Aorta (tissue), 5 donors: ENCODE measurements around the gene AP1G2. TPM values are rescaled to one million over a fixed set of nuclear protein-coding genes. Genes with fewer than 3 reads are reported as not detected.
"Not testable (repeated sequence)": the region's sequence is repeated elsewhere in the genome, so short reads cannot be mapped to it uniquely, and the experiment has no call there.

Experiments
- ATAC-seq: fragments of 200-7000 bp; cut with Tn5 transposase; one replicate; pipeline ENCODE4 v1.9.1; 2022; ENCODE audit warnings: moderate library complexity; ENCODE audit not compliant: low FRiP score
- DNase-seq, 2 donors: peaks; one replicate each; pipeline ENCODE4 v3.0.0-alpha.2; 2020
- H3K27ac ChIP-seq, 2 donors: one replicate each; pipeline ENCODE4 v1.5.1; 2013; ENCODE audit warnings: low read length in 2 of 2, mild to moderate bottlenecking in 2 of 2, moderate library complexity in 2 of 2, control low read depth in 1 of 2, inconsistent platforms in 1 of 2, low read depth in 1 of 2
- H3K27me3 ChIP-seq, 2 donors: one replicate each; pipeline ENCODE4 v1.6.1; 2013; ENCODE audit warnings: control low read depth in 1 of 2, low read length in 1 of 2, mild to moderate bottlenecking in 1 of 2, moderate library complexity in 1 of 2; ENCODE audit not compliant: insufficient read depth in 2 of 2, control insufficient read depth in 1 of 2
- H3K36me3 ChIP-seq, 2 donors: one replicate each; pipeline ENCODE4 v1.6.1; 2013; ENCODE audit warnings: control low read depth in 1 of 2, low read length in 1 of 2, mild to moderate bottlenecking in 1 of 2; ENCODE audit not compliant: insufficient read depth in 2 of 2, control insufficient read depth in 1 of 2
- H3K4me1 ChIP-seq, 2 donors: one replicate each; pipeline ENCODE4 v1.6.1; 2013; ENCODE audit warnings: low read length in 2 of 2, control low read depth in 1 of 2, mild to moderate bottlenecking in 1 of 2, moderate library complexity in 1 of 2; ENCODE audit not compliant: insufficient read depth in 2 of 2, control insufficient read depth in 1 of 2
- H3K4me3 ChIP-seq, 2 donors: one replicate each; pipeline ENCODE4 v1.5.1; 2013; ENCODE audit warnings: low read length in 2 of 2, control low read depth in 1 of 2, mild to moderate bottlenecking in 1 of 2
- H3K9me3 ChIP-seq: one replicate; pipeline ENCODE4 v1.6.1; 2013; ENCODE audit warnings: mild to moderate bottlenecking, low read length; ENCODE audit not compliant: control insufficient read depth
- WGBS, 2 donors: extraction: QIAGEN DNeasy Blood & Tissue Kit; methylation state at CpG; one replicate each; pipeline ENCODE4 v1.1.7; 2013; 5-methylcytosine and 5-hydroxymethylcytosine counted together
- intact Hi-C, 2 donors: fragments of 100-400 bp; cut with DNase I; formaldehyde crosslinking; loops; one replicate each; pipeline versions ENCODE4 v1.14.2 to v1.15.0; 2022
- polyA plus RNA-seq, 2 donors: library from polyadenylated mRNA; stranded (reverse); fragments of 200-250 nt; gene quantifications; one replicate each; pipeline ENCODE4 v1.2.3, GENCODE V29; 2013
- total RNA-seq, 2 donors: library from RNA; stranded (reverse); fragmentation: NEBNext Ultra II Directional; extraction: Animal tissue kit (Norgen Biotek cat#: 25700); gene quantifications; one replicate each; pipeline ENCODE4 v1.2.1, GENCODE V29; 2021
- donor health status: healthy with polysubstance abuse.
- donor health status: Bipolar disorder and iron deficiency.
- donor health status: DM: no; HTN: no; CAD: no.
- donor health status: DM: no; HTN: no; CAD: no.
- donor health status: DM: yes; HTN: yes; CAD: no.

Gene AP1G2
- total and polyA plus RNA-seq, 4 donors = 17.5 to 78.6 (median 56.3) TPM

- no peaks in the 10 kb centered on the region for H3K27me3 ChIP-seq
- 36 to 37% methylated on average over 10 of the region's 10 CpGs for WGBS, 2 donors
- no peaks in the 10 kb centered on the region for H3K9me3 ChIP-seq
- no peak overlapping the region for H3K4me3 ChIP-seq
- no peak for DNase-seq
- no peak overlapping the region for H3K27ac ChIP-seq
- H3K36me3 ChIP-seq = no peaks in the 10 kb centered on the region
- intact Hi-C loops = no loop called here
- H3K4me1 ChIP-seq = no peaks in the 10 kb centered on the region
- ATAC-seq = peak; percentile 80
Observed at GRCh38 chr14:23539248-23540140, 28.1 kb downstream of the AP1G2 start.

GRCh38 chr14:23538785-23539184 lies 28.8 kb downstream of the AP1G2 start:
- Histone ChIP-seq H3K4me1 (no peaks in the 10 kb centered on the region), H3K4me3 (no peak overlapping the region), H3K27me3 (no peaks in the 10 kb centered on the region), H3K36me3 (no peaks in the 10 kb centered on the region), H3K27ac (no peak overlapping the region), H3K9me3 (no peaks in the 10 kb centered on the region)
- 32 to 43% methylated on average over 7 of the region's 7 CpGs for WGBS, 2 donors
- intact Hi-C loops = no loop called here
- ATAC-seq (peak; percentile 53), DNase-seq (no peak)

- no peak for ATAC-seq
- Histone ChIP-seq H3K4me3 (no peak overlapping the region), H3K27ac (no peak overlapping the region), H3K27me3 (no peaks in the 10 kb centered on the region), H3K36me3 (no peaks in the 10 kb centered on the region), H3K4me1 (no peaks in the 10 kb centered on the region), H3K9me3 (no peaks in the 10 kb centered on the region)
- no peak for DNase-seq
- WGBS, 2 donors = 47 to 51% methylated on average over 10 of the region's 10 CpGs
- intact Hi-C loops = no loop called here
Observed at GRCh38 chr14:23538050-23538718, 29.4 kb downstream of the AP1G2 start.

GRCh38 chr14:23537351-23538049 lies 30.1 kb downstream of the AP1G2 start:
- Histone ChIP-seq H3K27me3 (no peaks in the 10 kb centered on the region), H3K27ac (no peak overlapping the region), H3K36me3 (no peaks in the 10 kb centered on the region), H3K9me3 (no peaks in the 10 kb centered on the region), H3K4me1 (no peaks in the 10 kb centered on the region), H3K4me3 (no peak overlapping the region)
- no peak for DNase-seq
- 54 to 59% methylated on average over 13 of the region's 13 CpGs for WGBS, 2 donors
- intact Hi-C loops = no loop called here
- ATAC-seq = no peak

- H3K9me3 ChIP-seq, intact Hi-C loops, H3K27ac ChIP-seq, H3K4me1 ChIP-seq, H3K27me3 ChIP-seq, H3K4me3 ChIP-seq, H3K36me3 ChIP-seq, DNase-seq, ATAC-seq: not testable (repeated sequence)
- WGBS, 2 donors = 85 to 86% methylated on average over 6 of the region's 6 CpGs
Observed at GRCh38 chr14:23536906-23537305, 30.7 kb downstream of the AP1G2 start.

GRCh38 chr14:23536494-23536893 lies 31.1 kb downstream of the AP1G2 start:
- Histone ChIP-seq H3K9me3 (no peaks in the 10 kb centered on the region), H3K27me3 (no peaks in the 10 kb centered on the region), H3K36me3 (no peaks in the 10 kb centered on the region), H3K4me1 (no peaks in the 10 kb centered on the region), H3K4me3 (no peak overlapping the region), H3K27ac (no peak overlapping the region)
- WGBS, 2 donors = 91 to 92% methylated on average over 2 of the region's 2 CpGs
- intact Hi-C loops = no loop called here
- DNase-seq (no peak), ATAC-seq (no peak)

GRCh38 chr14:23535943-23536342 lies 31.6 kb downstream of the AP1G2 start:
- intact Hi-C loops = no loop called here
- H3K9me3 ChIP-seq = no peaks in the 10 kb centered on the region
- no peaks in the 10 kb centered on the region for H3K36me3 ChIP-seq
- H3K27ac ChIP-seq = no peak overlapping the region
- H3K4me1 ChIP-seq = no peaks in the 10 kb centered on the region
- no peak for ATAC-seq
- no peaks in the 10 kb centered on the region for H3K27me3 ChIP-seq
- no peak for DNase-seq
- no peak overlapping the region for H3K4me3 ChIP-seq
- WGBS, 2 donors = 77 to 83% methylated on average over 4 of the region's 4 CpGs

GRCh38 chr14:23533652-23534435 lies 33.7 kb downstream of the AP1G2 start:
- no peak overlapping the region for H3K27ac ChIP-seq
- no peaks in the 10 kb centered on the region for H3K4me1 ChIP-seq
- intact Hi-C loops = no loop called here
- H3K4me3 ChIP-seq = no peak overlapping the region
- ATAC-seq (no peak), DNase-seq (no peak)
- 88 to 92% methylated on average over 15 to 16 of the region's 16 CpGs for WGBS, 2 donors
- no peaks in the 10 kb centered on the region for H3K9me3 ChIP-seq
- H3K27me3 ChIP-seq = no peaks in the 10 kb centered on the region
- no peaks in the 10 kb centered on the region for H3K36me3 ChIP-seq
